HuH-7 (cell line): ENCODE data around the gene TPCN2.
A peak's percentile ranks its signal among the peaks of the same experiment; 100 is the strongest.

Source experiments
- DNase-seq: peaks from one replicate; pipeline ENCODE4 v3.0.0; 2011; ENCODE audit warnings: low spot score

Gene TPCN2

DNA sequence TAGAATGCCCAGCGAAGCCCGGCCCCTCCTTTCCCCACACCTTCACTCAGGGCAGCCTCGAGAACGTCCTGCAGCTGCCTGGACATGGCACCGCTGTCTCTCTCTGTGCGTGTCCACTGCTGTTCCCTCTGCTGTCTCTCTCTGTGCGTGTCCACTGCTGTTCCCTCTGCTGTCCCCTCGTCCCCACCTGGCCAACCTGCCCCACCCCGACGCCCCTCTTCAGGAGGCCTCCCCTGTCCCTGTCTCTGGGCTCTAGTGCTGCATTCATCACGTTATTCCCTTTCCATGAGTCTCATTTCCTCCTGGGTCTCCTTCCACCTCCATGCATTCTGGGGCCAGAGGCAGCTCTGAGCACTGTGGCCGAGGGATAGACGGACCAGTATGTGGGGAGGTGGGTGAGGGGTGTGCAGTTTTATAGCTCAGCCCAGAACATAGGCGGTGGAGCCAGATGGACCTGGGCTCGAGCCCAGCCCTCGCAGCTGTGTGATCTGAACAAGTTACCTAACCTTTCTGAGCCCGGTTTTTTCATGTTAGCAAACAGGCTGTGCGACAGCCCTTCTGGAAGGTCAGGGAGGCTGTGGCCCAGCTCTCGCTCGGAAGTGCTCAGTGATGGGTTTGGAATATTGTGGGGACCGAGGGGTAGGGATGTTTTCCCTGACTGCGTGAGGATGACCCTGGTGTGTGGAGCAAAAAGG is 65.1 kb downstream of the TPCN2 start:
- DNase-seq, result no peak

DNA sequence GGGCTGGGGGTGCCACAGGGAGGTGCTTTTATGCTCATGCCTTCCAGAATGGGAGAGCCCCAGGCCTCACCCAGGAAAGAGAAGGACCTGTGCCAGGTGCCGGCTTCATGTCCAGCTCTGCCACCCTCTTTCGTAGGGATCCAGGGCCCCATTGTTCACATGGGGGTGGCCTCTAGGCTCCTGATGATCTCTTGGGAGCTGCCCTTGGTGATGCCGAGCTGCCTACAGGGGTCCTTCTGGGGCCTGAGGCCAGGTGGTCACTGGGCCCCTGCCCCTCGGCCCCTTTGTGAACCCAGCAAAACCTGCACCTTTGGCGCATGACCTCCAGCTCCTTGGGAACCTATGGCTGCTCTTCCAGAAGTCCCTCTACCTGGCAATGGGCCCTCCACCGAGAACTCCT is 65.6 kb downstream of the TPCN2 start:
- no peak for DNase-seq

DNA sequence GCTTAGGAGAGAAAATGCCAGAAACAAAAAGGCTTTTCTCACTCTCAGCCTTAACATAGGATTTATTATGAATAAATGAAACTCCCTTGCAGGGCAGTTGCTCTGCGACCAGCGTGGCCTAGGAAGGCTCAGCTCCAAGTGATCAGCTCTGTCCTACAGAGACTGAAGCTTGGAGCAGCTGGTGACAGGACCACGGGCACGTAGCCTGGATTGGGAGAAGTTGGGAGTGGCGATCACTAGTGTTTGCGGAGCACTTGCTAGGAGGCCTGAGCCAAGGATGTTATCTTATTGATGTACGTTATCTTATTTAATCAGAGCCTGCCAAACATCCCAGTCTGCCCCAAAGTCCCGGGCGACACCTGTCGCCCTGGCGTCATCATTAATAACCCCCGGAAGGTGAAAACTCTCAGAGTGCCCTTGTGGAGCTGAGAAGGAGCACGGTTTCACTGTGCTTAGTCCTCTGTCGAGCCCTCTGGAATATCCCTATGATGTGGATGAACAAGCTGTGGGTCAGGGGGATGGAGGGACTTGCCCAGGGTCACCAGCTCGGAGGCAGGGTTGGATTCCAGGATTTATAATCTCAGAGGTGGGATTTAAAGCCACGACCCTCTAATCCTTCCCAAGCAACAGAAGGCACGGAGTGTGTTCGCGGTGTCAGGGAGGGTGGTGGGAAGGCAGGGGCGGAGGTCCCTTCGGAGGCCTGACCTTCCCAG is 66.2 kb downstream of the TPCN2 start:
- DNase-seq, result no peak

DNA sequence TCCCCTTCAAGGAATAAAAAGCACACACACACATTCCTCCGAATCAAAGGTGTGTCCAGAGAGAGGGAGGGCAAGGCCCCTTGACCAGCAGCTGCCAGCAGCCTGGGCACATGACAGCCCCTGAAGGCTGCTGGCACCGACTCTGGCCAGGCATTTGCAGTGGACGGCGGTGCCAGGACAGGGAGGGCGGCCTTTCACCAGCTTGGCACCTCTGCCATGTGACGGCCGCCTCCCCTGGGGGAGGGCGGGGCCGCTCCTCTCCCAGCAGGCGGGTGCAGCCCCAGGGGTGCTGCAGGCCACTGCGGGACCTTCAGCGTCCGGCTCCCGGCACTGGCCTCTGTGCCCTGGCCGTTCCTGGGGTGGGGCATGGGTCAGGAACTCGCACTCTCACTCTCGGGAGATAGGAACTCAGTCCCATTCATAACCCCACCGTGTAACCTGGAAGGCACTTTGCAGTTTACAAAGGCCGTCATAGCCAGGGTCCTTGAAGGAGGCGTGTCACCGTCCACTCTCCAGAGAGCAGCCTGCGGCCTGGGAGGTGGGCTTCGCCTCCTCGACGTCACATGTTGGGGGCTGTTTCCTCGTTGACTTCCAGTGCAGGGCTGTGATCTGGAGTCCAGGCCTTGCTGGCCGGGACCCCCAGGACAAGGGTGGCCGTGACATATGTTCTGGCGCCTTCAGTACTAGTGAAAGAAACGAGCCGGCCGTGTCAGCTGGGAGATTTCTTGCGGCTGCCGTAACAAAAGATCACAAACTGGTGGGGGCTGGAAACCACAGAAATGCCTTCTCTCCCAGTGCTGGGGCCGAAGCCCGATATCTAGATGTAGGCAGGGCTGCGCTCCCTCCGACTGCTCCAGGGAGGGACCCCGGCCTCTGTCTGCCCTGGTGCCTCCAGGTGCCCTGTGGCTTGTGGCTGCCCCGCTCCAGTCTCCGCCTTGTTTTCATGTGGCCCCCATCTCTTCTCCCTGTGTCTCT is 67.1 kb downstream of the TPCN2 start:
- DNase-seq, result no peak

DNA sequence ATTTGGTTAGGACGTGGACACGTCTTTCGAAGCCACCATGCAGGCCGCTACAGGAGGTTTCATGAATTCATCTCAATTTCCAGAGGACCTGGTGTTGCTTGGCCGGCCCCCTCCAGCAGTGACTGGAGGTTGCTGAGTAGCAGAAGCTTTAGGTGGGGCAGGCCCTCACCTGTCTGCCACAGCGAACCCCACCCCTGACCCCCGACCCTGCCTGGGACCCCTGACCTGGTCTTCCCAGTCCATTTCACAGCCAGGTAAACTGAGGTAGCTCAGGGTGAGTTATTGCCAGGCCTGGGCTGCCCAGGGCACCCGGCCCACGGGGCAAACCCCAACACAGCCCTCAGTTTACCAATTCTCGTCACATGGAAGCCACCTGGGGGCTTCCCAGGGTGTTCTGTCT is 67.9 kb downstream of the TPCN2 start:
- DNase-seq, result no peak

DNA sequence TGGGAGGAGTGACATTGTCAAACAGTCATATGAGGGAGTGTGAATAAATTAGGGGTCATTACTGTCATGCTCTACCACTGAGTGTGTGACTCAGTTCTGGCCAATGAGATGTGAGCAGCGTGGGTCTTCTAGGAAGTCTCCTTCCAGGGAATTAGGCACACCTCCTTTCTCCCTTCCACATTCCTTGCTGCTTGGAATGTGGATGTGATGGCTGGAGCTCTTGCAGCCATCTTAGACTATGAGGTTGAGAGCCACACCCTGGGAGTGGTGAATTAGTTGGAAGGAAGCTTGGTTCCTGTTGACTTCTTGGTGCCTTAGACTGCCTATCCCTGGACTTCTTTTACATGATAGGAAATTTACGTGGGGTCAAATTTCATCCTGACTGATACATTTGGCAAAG is 70.5 kb downstream of the TPCN2 start:
- DNase-seq, result no peak

DNA sequence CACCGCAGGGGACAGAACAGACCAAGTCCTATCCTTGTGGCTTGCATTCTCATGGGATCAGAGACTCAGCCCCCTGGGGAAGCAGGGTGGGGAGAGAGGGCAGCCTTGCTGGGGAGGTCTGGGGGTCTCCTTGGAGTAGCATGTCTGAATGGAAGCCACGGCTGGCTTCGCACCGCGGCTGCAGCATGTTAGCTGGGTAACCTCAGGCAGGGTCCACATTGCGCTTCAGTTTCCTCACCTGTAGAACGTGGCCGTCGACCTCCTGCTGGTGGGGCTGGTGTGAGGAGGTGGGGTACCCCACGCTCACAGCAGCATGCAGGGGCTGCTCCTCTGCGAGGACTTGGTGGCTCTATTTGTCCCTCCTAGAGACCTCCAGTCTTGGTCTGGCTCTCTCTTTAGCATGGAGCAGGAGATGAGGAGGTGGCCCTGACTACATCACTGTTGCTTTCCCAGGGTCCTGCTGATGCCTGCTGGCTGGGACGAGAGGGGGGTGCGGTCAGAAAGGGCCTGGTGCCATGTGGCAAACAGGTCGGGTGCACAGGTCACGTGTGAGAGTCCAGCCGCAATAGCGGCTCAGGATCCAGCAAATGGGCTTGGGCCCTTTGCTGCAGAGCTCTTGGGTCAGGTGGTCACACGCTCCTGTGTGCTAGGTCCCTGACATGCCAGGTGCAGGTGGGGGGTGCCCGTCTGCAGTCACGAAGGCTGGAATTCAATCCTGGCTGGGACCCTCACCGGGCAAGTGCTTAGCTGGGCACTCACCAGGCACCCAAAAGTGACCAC is 71.6 kb downstream of the TPCN2 start:
- no peak for DNase-seq

DNA sequence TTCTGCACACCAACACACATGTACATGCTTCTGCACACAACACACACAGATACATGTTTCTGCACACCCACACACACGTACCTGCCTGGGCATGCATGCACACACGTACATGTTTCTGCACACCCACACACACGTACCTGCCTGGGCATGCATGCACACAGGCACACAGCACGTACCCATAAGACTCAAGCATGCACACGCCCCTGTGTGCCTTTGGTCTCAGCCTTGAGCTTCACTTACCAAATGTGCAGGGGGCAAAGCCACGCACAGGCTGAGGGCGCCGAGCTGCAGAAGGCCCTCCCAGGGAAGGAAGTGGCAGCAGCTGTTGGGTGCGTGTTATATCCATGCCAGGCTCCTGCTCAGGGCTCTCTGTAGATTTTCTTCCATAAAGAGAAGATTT is 72.3 kb downstream of the TPCN2 start:
- DNase-seq, result no peak

DNA sequence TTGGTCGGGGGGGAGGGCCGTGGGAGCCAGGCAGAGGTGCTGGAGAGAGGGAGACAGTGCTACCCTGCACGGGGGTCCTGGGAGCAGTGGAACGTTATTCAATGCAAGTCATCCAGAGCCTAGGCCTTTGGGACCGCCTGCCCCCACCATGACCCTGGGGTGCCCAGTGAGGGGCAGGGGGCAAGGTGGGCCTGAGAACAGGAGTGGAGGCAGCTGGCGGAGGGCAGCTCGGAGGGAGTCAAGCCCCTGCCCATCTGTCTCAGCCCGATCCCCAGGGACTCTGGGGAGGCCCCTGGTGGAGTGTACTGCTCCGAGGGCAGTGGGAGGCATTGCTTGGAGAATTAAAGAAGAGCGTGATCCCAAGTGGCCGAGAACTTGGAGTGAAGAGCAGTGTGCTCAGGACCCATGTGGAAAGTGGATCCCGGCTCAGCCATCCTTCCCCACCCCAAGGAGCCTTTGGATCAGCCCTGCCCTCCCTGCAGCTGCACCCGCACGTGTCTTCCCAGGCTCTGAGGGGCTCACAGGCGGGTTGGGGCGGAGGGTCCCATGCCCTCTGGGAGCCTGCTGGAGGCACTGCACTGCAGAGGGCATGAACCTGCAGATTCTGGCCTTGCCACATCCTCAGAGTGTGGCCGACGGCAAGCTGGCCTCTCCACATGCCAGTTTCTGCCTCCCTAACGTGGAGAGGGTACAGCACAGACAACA is 73.0 kb downstream of the TPCN2 start:
- DNase-seq, result no peak

DNA sequence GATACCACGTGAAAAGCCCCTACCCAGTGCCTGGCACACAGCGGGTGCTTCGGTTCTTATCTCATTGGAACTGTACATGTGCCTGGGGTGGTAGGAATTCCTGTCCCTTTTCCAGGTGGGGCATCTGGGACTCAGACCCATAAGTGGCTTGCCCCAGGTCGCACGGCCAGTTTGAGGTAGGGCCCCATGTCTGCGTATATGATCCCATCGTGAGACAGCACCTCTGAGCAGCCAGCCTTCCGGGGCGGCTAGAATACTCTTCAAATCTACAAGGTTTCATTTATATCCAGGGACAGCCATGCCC is 73.5 kb downstream of the TPCN2 start:
- no peak for DNase-seq

DNA sequence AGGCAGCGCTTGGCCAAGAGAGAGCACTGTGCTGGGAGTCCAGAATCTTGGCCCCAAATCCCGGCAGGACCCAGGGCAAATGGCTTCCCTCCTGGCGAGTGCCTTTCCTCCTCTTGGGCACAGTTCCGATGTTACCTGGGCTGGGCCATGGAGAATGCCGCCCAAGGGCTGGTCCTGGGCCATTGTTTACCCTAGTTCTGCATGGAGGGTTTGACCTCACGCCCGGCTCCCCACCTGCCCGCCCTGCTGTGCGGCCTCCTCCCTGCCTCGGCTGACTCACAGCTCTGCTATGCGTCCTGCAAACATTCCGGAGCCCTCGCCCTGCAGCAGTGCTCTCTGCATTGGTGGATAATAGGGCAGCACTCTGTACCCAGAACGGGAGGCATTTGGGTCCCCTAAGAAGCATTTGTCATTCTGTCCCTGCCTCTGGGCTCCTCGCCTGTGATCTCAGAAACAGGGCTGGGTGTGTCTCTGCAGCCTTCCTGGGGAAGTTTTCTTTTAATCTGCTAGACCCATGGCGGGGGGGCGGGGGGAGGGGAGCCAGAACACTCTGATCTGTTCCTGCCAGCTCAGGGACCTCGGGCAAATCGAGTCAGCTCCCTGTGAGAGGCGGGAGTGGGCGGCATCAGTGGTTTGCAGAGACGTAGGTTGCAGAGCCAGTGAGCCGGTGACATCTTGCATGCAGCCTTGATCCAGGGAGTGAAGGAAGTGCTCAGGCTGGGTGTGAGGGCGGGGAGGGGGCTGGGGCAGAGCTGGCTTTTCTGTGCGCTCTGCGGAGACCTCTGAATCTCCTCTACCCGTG is 74.1 kb downstream of the TPCN2 start:
- DNase-seq, result peak; percentile 99

DNA sequence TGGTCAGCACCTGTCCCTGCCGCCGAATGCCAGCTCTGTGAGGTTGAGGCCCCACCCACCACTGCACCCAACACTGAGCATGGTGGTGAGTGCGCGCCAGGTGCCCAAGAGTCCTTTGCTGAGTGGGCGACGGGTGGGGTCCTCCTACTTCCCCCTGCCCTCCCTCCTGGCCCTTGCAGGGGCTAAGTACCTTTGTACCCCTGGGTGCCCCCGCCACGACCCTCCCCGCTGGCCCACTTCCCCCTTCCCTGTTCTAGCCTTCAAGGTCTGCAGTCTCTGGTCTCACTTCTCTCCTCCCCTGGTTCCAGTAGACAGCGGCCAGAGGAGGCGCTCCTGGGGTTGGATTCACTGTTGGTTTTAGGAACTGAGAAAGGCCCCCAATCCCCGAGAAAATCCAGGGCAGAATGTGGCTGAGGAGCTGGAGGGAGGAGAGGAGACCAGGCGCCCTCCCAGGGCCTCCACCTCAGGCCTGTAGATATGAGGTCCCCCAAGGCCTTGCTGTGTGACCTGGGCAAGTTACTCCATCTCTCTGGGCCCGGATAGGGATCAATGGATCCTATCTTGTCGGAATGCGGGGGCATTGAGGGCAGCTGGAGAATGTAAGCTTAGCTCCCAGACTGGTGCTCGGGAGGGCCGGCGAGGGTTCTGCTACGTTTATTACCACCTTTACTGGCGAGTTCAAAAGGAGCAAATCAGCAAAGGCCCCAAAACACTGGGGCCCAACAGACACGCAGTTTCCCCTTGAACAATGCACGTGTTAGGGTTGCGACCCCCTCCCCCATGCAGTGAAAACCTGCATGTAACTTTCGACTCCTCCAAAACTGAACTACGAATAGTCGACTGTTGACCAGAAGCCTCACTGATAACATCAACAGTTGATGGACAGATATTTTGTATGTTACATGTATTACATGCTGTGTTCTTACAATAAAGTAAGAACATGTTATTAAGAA is 75.1 kb downstream of the TPCN2 start:
- DNase-seq, result no peak

DNA sequence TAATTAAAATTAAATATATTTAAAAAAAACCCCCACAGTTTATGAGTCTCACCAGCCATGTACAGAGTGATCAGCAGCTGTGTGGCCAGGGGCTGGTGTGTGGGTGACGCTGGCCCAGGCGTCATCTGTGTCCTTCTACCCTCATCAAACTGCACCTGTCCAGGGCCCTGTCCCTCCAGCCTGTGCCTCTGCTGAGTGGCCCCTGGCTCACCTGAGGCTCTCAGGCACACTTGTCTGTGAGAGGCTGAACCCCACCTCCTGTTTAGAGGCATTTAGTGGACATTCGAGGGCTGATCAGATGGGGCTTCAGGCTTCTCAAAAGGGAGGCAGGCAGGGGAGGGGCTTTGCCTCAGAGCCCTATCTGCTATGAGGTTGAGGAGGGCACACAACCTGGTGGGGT is 77.1 kb downstream of the TPCN2 start:
- DNase-seq, result no peak

DNA sequence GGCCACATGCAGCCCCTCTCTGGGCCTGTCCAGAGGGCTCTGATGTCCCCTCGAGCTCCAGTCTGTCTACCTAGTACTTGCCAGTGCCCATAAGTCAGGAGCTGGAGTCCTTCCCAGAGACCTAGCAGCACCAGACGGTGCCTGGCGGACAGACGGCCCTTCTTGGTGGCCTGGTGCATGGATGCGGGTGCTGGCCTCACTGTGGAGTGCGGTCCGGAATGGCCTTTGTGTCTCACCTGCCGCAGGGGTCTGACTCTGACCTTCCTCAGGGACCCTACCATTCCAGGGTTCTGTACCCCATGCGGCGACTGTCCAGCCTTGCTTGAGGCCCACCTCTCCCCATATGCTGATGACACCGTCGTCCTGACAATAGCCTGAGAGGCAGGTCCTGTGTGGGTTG is 77.6 kb downstream of the TPCN2 start:
- DNase-seq, result no peak

DNA sequence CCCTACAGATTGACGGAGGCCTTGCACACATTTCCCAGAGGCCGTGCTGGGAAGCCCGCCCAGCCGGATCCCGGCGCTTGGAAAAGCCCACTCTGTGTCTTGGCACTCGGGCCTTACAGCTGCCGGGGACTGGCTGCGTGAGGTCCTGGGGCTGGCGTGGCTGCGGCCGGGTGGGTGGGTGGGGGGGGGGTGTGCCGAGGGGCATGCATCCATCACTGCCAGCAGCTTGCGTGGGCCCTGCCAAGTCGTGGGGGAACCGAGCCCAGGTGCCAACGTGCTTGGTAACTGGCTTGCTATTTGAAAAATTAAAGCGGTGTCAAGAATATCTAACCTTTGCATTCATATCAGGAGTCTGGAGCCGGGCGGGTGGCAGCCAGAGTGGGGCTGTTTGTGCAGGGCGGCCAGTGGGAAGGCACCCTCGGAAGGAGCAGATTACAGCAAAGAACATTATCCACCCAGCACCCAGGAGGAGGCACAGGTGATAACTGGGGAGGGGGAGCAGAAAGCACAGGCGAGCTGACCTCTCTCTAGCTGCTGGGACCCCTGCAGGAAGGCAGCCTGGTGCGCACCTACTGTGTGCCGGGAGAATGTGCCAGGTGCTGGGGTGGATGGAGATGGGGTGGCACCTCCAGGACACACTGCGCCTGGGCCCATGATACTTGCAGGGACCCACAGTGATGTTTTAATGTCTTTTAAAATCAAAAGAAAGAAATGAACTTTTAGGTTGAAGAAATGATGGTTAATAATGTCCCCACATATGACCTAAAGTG is 78.5 kb downstream of the TPCN2 start:
- no peak for DNase-seq

DNA sequence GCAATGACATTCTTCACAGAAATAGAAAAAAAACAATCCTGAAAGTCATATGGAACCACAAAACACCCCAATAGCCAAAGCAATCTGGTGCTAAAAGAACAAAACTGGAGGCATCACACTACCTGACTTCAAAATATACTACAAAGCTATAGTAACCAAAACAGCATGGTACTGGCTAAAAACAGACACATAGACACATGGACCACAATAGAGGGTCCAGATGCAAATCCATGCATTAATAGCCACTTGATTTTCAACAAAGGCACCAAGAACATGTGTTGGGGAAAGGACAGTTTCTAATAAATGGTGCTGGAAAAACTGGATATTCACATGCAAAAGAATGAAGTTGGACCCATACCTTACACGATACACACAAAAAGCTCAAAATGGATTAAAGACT is 79.2 kb downstream of the TPCN2 start:
- DNase-seq, result no peak

DNA sequence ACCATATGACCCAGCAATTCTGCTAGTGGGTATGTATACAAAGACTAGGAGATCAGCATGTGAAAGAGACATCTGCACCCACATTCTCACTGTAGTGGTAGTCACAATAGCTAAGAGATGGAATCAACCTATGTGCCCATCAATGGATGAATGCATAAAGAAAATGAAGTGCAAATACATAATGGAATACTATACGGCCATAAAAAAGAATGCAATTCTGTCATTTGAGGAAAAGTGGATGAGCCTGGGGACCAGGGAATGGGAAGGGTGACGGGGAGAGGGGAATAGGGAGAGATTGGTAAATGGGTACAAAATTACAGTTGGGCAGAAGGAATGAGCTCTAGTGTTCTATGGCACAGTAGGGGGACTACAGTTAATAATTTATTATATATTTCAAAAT is 80.3 kb downstream of the TPCN2 start:
- DNase-seq, result no peak

DNA sequence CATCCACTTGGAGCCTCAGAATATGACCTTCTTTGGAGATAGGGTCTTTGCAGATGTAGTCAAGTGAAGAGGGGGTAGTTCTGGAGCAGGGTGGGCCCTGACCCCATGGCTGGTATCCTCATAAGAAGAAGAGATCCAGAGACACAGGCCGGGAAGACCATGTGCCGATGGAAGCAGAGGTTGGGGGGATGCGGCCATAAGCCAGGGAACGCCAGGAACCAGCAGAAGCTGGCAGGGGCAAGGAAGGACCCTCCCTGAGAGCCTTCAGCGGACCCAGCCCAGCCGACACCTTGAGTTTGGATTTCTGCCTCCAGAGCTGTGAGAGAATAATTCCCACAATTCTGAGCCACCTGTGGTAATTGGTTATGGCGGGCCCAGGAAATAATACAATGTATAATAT is 80.9 kb downstream of the TPCN2 start:
- no peak for DNase-seq

DNA sequence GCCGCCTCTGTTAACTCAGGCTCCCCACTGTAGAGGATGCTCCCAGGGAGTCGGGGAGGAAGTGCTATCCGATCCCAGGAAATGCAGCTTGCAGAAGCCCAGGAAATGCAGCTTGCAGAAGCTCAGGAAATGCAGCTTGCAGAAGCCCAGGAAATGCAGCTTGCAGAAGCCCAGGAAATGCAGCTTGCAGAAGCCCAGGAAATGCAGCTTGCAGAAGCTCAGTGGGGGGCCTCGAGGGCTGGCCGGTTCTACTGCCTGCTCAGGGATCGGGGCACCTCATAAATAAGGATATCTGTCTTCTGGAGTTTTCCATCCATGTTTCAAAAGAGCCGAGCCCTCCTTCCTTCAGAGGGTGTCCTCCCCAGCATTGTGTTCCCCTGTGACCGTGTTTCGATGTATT is 81.9 kb downstream of the TPCN2 start:
- no peak for DNase-seq
